BE2C (cell line): ENCODE measurements around the gene ARHGEF1.

ENCODE experiments used
- DNase-seq: peaks from one replicate; pipeline ENCODE4 v3.0.0-alpha.2; 2020
- H3K27me3 ChIP-seq: fragments of 250-450 bp; sonication (Bioruptor Pico); 2 replicates; pipeline ENCODE4 v1.5.1; 2020; ENCODE audit warnings: mild to moderate bottlenecking
- H3K36me3 ChIP-seq: fragments of 250-450 bp; sonication (Bioruptor Pico); 2 replicates; pipeline ENCODE4 v1.5.1; 2020; ENCODE audit warnings: mild to moderate bottlenecking
- H3K4me1 ChIP-seq: fragments of 250-450 bp; sonication (Bioruptor Pico); 2 replicates; pipeline ENCODE4 v1.5.1; 2020
- H3K4me3 ChIP-seq: 2 replicates; pipeline ENCODE4 v1.5.1; 2011; ENCODE audit warnings: low read depth, low read length
- H3K9me3 ChIP-seq: fragments of 250-450 bp; sonication (Bioruptor Pico); 2 replicates; pipeline ENCODE4 v1.5.1; 2020
- TF ChIP-seq, protein P1 (sequence below): IDR thresholded peaks from 2 replicates; pipeline ENCODE4 v1.5.1; 2012; ENCODE audit warnings: mild to moderate bottlenecking, low read depth, low read length

The ARHGEF1 gene

GRCh38 chr19:41928221-41928683 is 45.3 kb downstream of the ARHGEF1 start, which contains the start of gene ERFL:
ERFL (minus strand) TSS chr19:41928449; CDS start chr19:41912919, 15,530 bp downstream.
- no peaks in the 10 kb centered on the region; the same call in 1 of the 2 replicates for H3K9me3 ChIP-seq
- peaks cover 65% of the 10 kb centered on the region for H3K27me3 ChIP-seq
- no peaks in the 10 kb centered on the region for H3K36me3 ChIP-seq
- TF ChIP-seq, protein P1, sequence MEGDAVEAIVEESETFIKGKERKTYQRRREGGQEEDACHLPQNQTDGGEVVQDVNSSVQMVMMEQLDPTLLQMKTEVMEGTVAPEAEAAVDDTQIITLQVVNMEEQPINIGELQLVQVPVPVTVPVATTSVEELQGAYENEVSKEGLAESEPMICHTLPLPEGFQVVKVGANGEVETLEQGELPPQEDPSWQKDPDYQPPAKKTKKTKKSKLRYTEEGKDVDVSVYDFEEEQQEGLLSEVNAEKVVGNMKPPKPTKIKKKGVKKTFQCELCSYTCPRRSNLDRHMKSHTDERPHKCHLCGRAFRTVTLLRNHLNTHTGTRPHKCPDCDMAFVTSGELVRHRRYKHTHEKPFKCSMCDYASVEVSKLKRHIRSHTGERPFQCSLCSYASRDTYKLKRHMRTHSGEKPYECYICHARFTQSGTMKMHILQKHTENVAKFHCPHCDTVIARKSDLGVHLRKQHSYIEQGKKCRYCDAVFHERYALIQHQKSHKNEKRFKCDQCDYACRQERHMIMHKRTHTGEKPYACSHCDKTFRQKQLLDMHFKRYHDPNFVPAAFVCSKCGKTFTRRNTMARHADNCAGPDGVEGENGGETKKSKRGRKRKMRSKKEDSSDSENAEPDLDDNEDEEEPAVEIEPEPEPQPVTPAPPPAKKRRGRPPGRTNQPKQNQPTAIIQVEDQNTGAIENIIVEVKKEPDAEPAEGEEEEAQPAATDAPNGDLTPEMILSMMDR: no peak
- no peak for DNase-seq
- no peak within 1 kb of the TSS for H3K4me3 ChIP-seq
- no peaks in the 10 kb centered on the region for H3K4me1 ChIP-seq

GRCh38 chr19:41928754-41929535 is 46.0 kb downstream of the ARHGEF1 start:
- no peak overlapping the region for H3K4me3 ChIP-seq
- H3K9me3 ChIP-seq: no peaks in the 10 kb centered on the region; the same call in 1 of the 2 replicates
- H3K36me3 ChIP-seq: no peaks in the 10 kb centered on the region
- DNase-seq: no peak
- TF ChIP-seq, protein P1: no peak
- no peaks in the 10 kb centered on the region for H3K4me1 ChIP-seq
- H3K27me3 ChIP-seq: peaks cover 71% of the 10 kb centered on the region

DNA sequence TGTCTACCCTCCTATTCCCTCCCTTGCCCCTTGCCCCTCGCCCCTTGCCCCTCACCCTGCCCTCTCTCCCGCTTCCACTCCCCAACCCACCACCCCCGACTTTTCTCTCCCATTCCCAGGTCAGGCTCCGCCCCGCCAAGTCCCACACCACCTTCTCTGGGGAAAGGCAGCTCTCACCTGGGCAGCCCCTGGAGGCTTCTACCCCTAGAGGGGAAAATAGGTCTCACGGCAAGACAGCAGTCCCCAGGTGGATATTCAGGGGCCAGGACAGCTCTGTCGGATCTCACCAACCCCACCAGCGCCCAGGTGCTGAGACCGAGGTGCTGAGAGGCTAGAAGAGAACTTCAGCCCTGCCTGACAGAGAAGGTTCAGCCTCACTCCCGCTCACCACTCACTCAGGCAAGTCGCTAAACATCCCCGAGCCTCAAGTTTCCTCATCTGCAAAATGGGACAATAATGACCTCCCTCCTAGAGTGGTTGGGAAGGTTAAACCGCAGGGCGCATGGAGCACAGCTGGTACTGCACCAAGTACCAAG is 46.6 kb downstream of the ARHGEF1 start:
- Histone ChIP-seq H3K27me3 (peaks cover 77% of the 10 kb centered on the region), H3K9me3 (no peaks in the 10 kb centered on the region; the same call in 1 of the 2 replicates), H3K4me3 (no peak overlapping the region), H3K4me1 (no peaks in the 10 kb centered on the region), H3K36me3 (no peaks in the 10 kb centered on the region)
- TF ChIP-seq, protein P1: no peak
- no peak for DNase-seq

DNA sequence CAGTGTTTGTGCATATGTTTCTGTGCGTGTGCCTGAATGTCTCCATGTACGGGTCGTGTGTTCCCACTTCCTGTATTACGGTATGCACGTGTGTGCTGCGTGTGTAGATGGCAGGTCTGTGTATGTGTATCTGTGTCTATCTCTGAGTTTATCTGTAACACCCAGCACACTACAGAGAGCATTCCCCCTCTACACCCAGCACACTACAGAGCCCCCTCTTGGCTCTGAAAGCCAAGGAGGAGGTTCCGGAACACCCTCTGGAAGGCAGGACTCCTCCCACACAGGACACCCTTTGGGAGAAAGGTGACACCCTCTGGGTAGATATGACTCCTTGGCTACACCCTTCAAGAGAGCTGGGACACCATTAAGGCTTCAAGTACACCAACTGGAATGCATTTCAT is 47.3 kb downstream of the ARHGEF1 start:
- no peaks in the 10 kb centered on the region for H3K36me3 ChIP-seq
- TF ChIP-seq, protein P1: no peak
- H3K9me3 ChIP-seq: no peaks in the 10 kb centered on the region; the same call in 1 of the 2 replicates
- H3K4me1 ChIP-seq: no peaks in the 10 kb centered on the region
- peaks cover 83% of the 10 kb centered on the region for H3K27me3 ChIP-seq
- H3K4me3 ChIP-seq: no peak overlapping the region
- DNase-seq: no peak

DNA sequence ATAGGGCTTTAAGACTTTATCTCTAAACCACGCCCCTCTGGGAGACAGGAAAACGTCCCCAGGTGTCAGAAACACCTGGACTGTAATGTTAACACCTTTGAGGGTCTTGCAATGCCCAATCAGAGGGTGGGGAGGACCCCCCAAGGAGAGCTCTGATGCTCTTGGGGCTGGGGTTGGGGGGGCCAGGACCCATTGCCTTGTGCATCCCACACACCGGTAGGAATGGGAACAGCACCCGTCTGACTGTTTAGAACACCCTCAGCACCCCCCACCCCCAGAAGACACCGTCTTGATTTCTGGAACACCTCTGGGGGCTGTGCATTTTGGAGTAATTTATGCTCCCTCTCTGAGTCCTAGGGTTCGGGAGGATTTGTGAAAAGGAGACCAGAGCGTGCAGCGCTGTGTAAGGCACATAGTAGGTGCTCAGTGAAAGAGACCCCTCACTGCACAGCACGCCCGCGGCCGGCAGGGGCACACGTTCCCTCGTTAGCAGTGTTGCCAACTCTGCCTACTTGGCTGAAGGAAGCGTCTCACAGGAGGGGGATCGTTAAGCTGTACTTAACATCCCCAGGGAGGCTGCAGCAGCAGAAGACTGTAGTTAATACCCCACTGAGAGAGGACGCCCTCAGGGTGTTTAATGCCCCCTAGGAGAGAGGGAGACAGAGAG is 48.1 kb downstream of the ARHGEF1 start:
- H3K27me3 ChIP-seq: peaks cover 86% of the 10 kb centered on the region
- no peaks in the 10 kb centered on the region for H3K4me1 ChIP-seq
- H3K4me3 ChIP-seq: no peak overlapping the region
- TF ChIP-seq, protein P1: no peak
- no peaks in the 10 kb centered on the region; the same call in 1 of the 2 replicates for H3K9me3 ChIP-seq
- no peaks in the 10 kb centered on the region for H3K36me3 ChIP-seq
- DNase-seq: no peak
